H1 (cell line): ENCODE results near the gene HAO1. TPM values are rescaled to one million over a fixed set of nuclear protein-coding genes. Genes with fewer than 3 reads are reported as not detected.

Experiments used
- CTCF ChIA-PET: fragments of 300-600 bp; sonication (Branson Sonifier 250); formaldehyde crosslinking; loops from one replicate; lab custom pipeline; 2021; ENCODE audit not compliant: partially characterized antibody; lab: Charles Lee
- POLR2A ChIA-PET: fragments of 300-600 bp; sonication (Branson Sonifier 250); formaldehyde crosslinking; loops from one replicate; lab custom pipeline; 2021; ENCODE audit warnings: inconsistent platforms; ENCODE audit not compliant: partially characterized antibody; lab: Charles Lee
- DNase-seq, 2 experiments: peaks; one replicate each; pipeline versions ENCODE4 v3.0.0 to v3.0.0-alpha.2; 2010 to 2022; ENCODE audit warnings: low spot score in 2 of 2, low read depth in 1 of 2, mixed read lengths in 1 of 2
- FAIRE-seq: peaks from 2 replicates; lab custom pipeline; 2011; peaks lifted over from hg19 to GRCh38; lab: Jason Lieb, UNC
- H2AFZ ChIP-seq: 2 replicates; pipeline ENCODE4 v1.8.1; 2012; ENCODE audit warnings: low read length, inconsistent platforms
- H2AK5ac ChIP-seq: 2 replicates; pipeline ENCODE4 v1.6.1; 2013; ENCODE audit warnings: low read depth, low read length
- H2BK120ac ChIP-seq: replicated peaks from 2 replicates; pipeline ENCODE3; 2013; ENCODE audit warnings: low read depth, low read length, inconsistent platforms
- H2BK12ac ChIP-seq: 2 replicates; pipeline ENCODE4 v1.6.1; 2013; ENCODE audit warnings: low read depth, low read length
- H2BK15ac ChIP-seq: 2 replicates; pipeline ENCODE4 v1.6.1; 2013; ENCODE audit warnings: low read length
- H2BK20ac ChIP-seq: 2 replicates; pipeline ENCODE4 v1.6.1; 2013; ENCODE audit warnings: low read length
- H2BK5ac ChIP-seq: 2 replicates; pipeline ENCODE4 v1.6.1; 2013; ENCODE audit warnings: low read depth, low read length
- H3K14ac ChIP-seq: 2 replicates; pipeline ENCODE4 v1.6.1; 2013; ENCODE audit warnings: inconsistent platforms; ENCODE audit not compliant: insufficient read length
- H3K18ac ChIP-seq: 2 replicates; pipeline ENCODE4 v1.6.1; 2013; ENCODE audit warnings: low read length; ENCODE audit errors: extremely low read depth
- H3K23ac ChIP-seq: 2 replicates; pipeline ENCODE4 v1.6.1; 2013; ENCODE audit warnings: inconsistent platforms; ENCODE audit not compliant: insufficient read length
- H3K23me2 ChIP-seq: 2 replicates; pipeline ENCODE4 v1.6.1; 2013; ENCODE audit warnings: low read depth, low read length
- H3K27ac ChIP-seq: 2 replicates; pipeline ENCODE4 v1.6.1; 2011; ENCODE audit warnings: low read depth, low read length, inconsistent platforms
- H3K27me3 ChIP-seq, 4 experiments: replicated peaks in 1 of 4; 1 replicate in 1 of 4; 2 replicates in 3 of 4; pipeline versions ENCODE4 v1.6.1 to v1.8.1; 2011 to 2013; ENCODE audit warnings: low read length in 3 of 4, mild to moderate bottlenecking in 3 of 4, inconsistent platforms in 2 of 4, mixed read lengths in 2 of 4, moderate library complexity in 1 of 4; ENCODE audit not compliant: control insufficient read depth in 3 of 4, insufficient read depth in 3 of 4; ENCODE audit errors: extremely low read depth in 1 of 4
- H3K36me3 ChIP-seq, 4 experiments: 2 replicates each; pipeline versions ENCODE4 v1.6.1 to v1.8.1; 2011 to 2013; ENCODE audit warnings: mild to moderate bottlenecking in 4 of 4, low read length in 3 of 4, moderate library complexity in 2 of 4, control low read depth in 1 of 4, inconsistent platforms in 1 of 4; ENCODE audit not compliant: insufficient read depth in 4 of 4, control insufficient read depth in 2 of 4
- H3K4ac ChIP-seq: replicated peaks from 2 replicates; pipeline ENCODE3; 2013; ENCODE audit warnings: low read length, low read depth, mixed read lengths, inconsistent platforms; ENCODE audit not compliant: insufficient read length
- H3K4me1 ChIP-seq, 4 experiments: replicated peaks in 1 of 4; 1 replicate in 1 of 4; 2 replicates in 3 of 4; pipeline versions ENCODE4 v1.6.1 to v1.8.1; 2011 to 2013; ENCODE audit warnings: low read length in 3 of 4, inconsistent platforms in 2 of 4, mixed read lengths in 1 of 4; ENCODE audit not compliant: insufficient read depth in 4 of 4, control insufficient read depth in 3 of 4
- H3K4me2 ChIP-seq, 2 experiments: 2 replicates each; pipeline versions ENCODE4 v1.6.1 to v1.8.1; 2011 to 2013; ENCODE audit warnings: low read depth in 2 of 2, low read length in 2 of 2, control low read depth in 1 of 2, inconsistent platforms in 1 of 2, mild to moderate bottlenecking in 1 of 2; ENCODE audit not compliant: insufficient read depth in 1 of 2
- H3K4me3 ChIP-seq, 4 experiments: fragments of 200-600, 300-600 bp in 1 of 4; sonication (generic), shearing (Covaris generic), sonication (Bioruptor Twin) in 1 of 4; 2 replicates each; pipeline versions ENCODE4 v1.5.1 to v1.8.1; 2011 to 2016; ENCODE audit warnings: low read length in 4 of 4, low read depth in 3 of 4, control low read depth in 2 of 4, inconsistent platforms in 2 of 4, mild to moderate bottlenecking in 2 of 4, mixed read lengths in 1 of 4, moderate library complexity in 1 of 4; ENCODE audit not compliant: insufficient read depth in 2 of 4; ENCODE audit errors: extremely low read depth in 1 of 4
- H3K56ac ChIP-seq: replicated peaks from 2 replicates; pipeline ENCODE3; 2013; ENCODE audit warnings: low read depth, mild to moderate bottlenecking, mixed read lengths, low read length, inconsistent platforms; ENCODE audit not compliant: insufficient read length
- H3K79me1 ChIP-seq: 2 replicates; pipeline ENCODE4 v1.6.1; 2013; ENCODE audit warnings: low read depth, low read length, control low read depth
- H3K79me2 ChIP-seq, 2 experiments: 2 replicates each; pipeline versions ENCODE4 v1.6.1 to v1.8.1; 2012 to 2013; ENCODE audit warnings: low read length in 2 of 2, mild to moderate bottlenecking in 2 of 2, inconsistent platforms in 1 of 2; ENCODE audit not compliant: insufficient read depth in 2 of 2, control insufficient read depth in 1 of 2
- H3K9ac ChIP-seq, 4 experiments: replicated peaks in 1 of 4; 1 replicate in 1 of 4; 2 replicates in 3 of 4; pipeline versions ENCODE4 v1.6.1 to v1.8.1; 2011 to 2013; ENCODE audit warnings: low read depth in 3 of 4, low read length in 3 of 4, control low read depth in 2 of 4, mild to moderate bottlenecking in 2 of 4, moderate library complexity in 2 of 4, inconsistent platforms in 1 of 4; ENCODE audit errors: extremely low read depth in 1 of 4
- H3K9me3 ChIP-seq, 2 experiments: 2 replicates each; pipeline versions ENCODE4 v1.6.1 to v1.8.1; 2012 to 2013; ENCODE audit warnings: mild to moderate bottlenecking in 2 of 2, moderate library complexity in 2 of 2, control low read depth in 1 of 2, inconsistent platforms in 1 of 2, low read depth in 1 of 2, low read length in 1 of 2, mixed read lengths in 1 of 2; ENCODE audit not compliant: insufficient read depth in 2 of 2
- H4K20me1 ChIP-seq, 2 experiments: replicated peaks in 1 of 2; 2 replicates each; pipeline versions ENCODE3 to v1.8.1; 2011 to 2013; ENCODE audit warnings: inconsistent platforms in 2 of 2, low read length in 2 of 2, mild to moderate bottlenecking in 1 of 2; ENCODE audit not compliant: insufficient read depth in 2 of 2, control insufficient read depth in 1 of 2
- H4K5ac ChIP-seq: 2 replicates; pipeline ENCODE4 v1.6.1; 2013; ENCODE audit warnings: low read length, low read depth, mixed read lengths, inconsistent platforms; ENCODE audit not compliant: insufficient read length
- H4K8ac ChIP-seq: 2 replicates; pipeline ENCODE4 v1.8.0; 2013; ENCODE audit warnings: mild to moderate bottlenecking, moderate library complexity, low read length, inconsistent platforms; ENCODE audit not compliant: insufficient read depth; ENCODE audit errors: extremely low read depth
- H4K91ac ChIP-seq: replicated peaks from 2 replicates; pipeline ENCODE3; 2013; ENCODE audit warnings: low read length, mixed read lengths, inconsistent platforms; ENCODE audit not compliant: insufficient read length
- BACH1 ChIP-seq: IDR thresholded peaks from 2 replicates; pipeline ENCODE4 v1.6.1; 2012; ENCODE audit warnings: low read length, improper control_type of control experiment
- BRCA1 ChIP-seq: IDR thresholded peaks from 2 replicates; pipeline ENCODE4 v1.6.1; 2012; ENCODE audit warnings: low read depth, low read length, improper control_type of control experiment
- CBX5 ChIP-seq: fragments of 300-800, 300-1000 bp; sonication (generic); IDR thresholded peaks from 2 replicates; pipeline ENCODE4 v1.7.1; 2016; ENCODE audit warnings: antibody characterized with exemption, low read length, low read depth
- CHD1 ChIP-seq: IDR thresholded peaks from 2 replicates; pipeline ENCODE4 v1.6.1; 2012; ENCODE audit warnings: low read depth, low read length, improper control_type of control experiment
- CHD2 ChIP-seq: IDR thresholded peaks from 2 replicates; pipeline ENCODE4 v1.6.1; 2012; ENCODE audit warnings: low read length, improper control_type of control experiment
- EGR1 ChIP-seq: IDR thresholded peaks from 2 replicates; pipeline ENCODE4 v1.6.1; 2011; ENCODE audit warnings: low read depth, low read length, borderline replicate concordance
- FOSL1 ChIP-seq: IDR thresholded peaks from 2 replicates; pipeline ENCODE4 v1.6.1; 2011; ENCODE audit warnings: mild to moderate bottlenecking, low read depth, low read length, moderate library complexity; ENCODE audit not compliant: insufficient read depth
- HDAC2 ChIP-seq, 2 experiments: fragments of 300-600 bp in 1 of 2; sonication (generic) in 1 of 2; IDR thresholded peaks; 2 replicates each; pipeline ENCODE4 v1.6.1; 2011 to 2012; ENCODE audit warnings: low read depth in 2 of 2, low read length in 2 of 2, mild to moderate bottlenecking in 2 of 2, moderate library complexity in 2 of 2, borderline replicate concordance in 1 of 2, inconsistent platforms in 1 of 2
- JUND ChIP-seq: IDR thresholded peaks from 2 replicates; pipeline ENCODE4 v1.6.1; 2011; ENCODE audit warnings: mild to moderate bottlenecking, improper control_type of control experiment, low read length
- NANOG ChIP-seq: IDR thresholded peaks from 2 replicates; pipeline ENCODE4 v1.6.1; 2011; ENCODE audit warnings: low read length, low read depth, mild to moderate bottlenecking, inconsistent platforms; ENCODE audit not compliant: insufficient read depth, poor library complexity, severe bottlenecking
- RFX5 ChIP-seq: IDR thresholded peaks from 2 replicates; pipeline ENCODE4 v1.6.1; 2011; ENCODE audit warnings: low read depth, low read length, improper control_type of control experiment, borderline replicate concordance
- SAP30 ChIP-seq: fragments of 300-600 bp; sonication (generic); IDR thresholded peaks from 2 replicates; pipeline ENCODE4 v1.7.1; 2012; ENCODE audit warnings: low read length, moderate library complexity, mild to moderate bottlenecking, inconsistent platforms; ENCODE audit not compliant: insufficient read depth, insufficient replicate concordance
- SIRT6 ChIP-seq: IDR thresholded peaks from one replicate; pipeline ENCODE4 v1.7.1; 2012; ENCODE audit warnings: low read length, inconsistent platforms
- TAF7 ChIP-seq: optimal IDR thresholded peaks from 2 replicates; pipeline ENCODE3; 2011; ENCODE audit warnings: low read depth, mild to moderate bottlenecking, inconsistent platforms, low read length, moderate library complexity, borderline replicate concordance
- WGBS, 2 experiments: shearing (Covaris generic) in 1 of 2; methylation state at CpG; one replicate each; pipeline versions ENCODE4 v1.1.6 to v1.1.7; 2013 to 2015; ENCODE audit warnings: low lambda C conversion rate in 2 of 2, mixed read lengths in 2 of 2, inconsistent platforms in 1 of 2, low coverage in 1 of 2, missing lambda C conversion rate in 1 of 2; ENCODE audit not compliant: insufficient replicate concordance in 2 of 2, insufficient coverage in 1 of 2, insufficient read length in 1 of 2; ENCODE audit errors: extremely low coverage in 1 of 2, missing lambda C conversion rate in 1 of 2; 5-methylcytosine and 5-hydroxymethylcytosine counted together
- polyA plus RNA-seq, 7 experiments: library from polyadenylated mRNA; depleted of rRNA in 3 of 7; stranded (reverse) in 5 of 7; unstranded in 2 of 7; fragments of >200 nt in 5 of 7; fragments of 200-250 nt in 2 of 7; gene quantifications; 1 replicate in 5 of 7; 2 replicates in 1 of 7; 4 replicates in 1 of 7; pipeline versions ENCODE4 v1.2.1 to v1.2.3, GENCODE V29; 2011 to 2013; ENCODE audit warnings: missing spikeins in 2 of 7, mixed read lengths in 2 of 7
- total RNA-seq: library from RNA; stranded (reverse); fragmentation: NEBNext Ultra II Directional; extraction: Animal tissue kit (Norgen Biotek cat#: 25700); gene quantifications from 2 replicates; pipeline ENCODE4 v1.2.1, GENCODE V29; 2021

Gene HAO1
- total and polyA plus RNA-seq, 2 of the 8 experiments (the other 6 are each of a cell fraction or from before 2014, with no cell fraction given) = not detected

GRCh38 chr20:7938058-7938457 lies 2.2 kb downstream of the HAO1 start:
- no peak overlapping the region for H2BK5ac ChIP-seq
- H3K23ac ChIP-seq = no peak overlapping the region
- no peak overlapping the region for H2BK20ac ChIP-seq
- H2AK5ac ChIP-seq = no peak overlapping the region
- no peaks in the 10 kb centered on the region for H3K79me2 ChIP-seq
- no peak for FAIRE-seq
- H3K18ac ChIP-seq = no peak overlapping the region
- no peaks in the 10 kb centered on the region; a peak in 1 of 8 replicates for H3K36me3 ChIP-seq
- H2BK15ac ChIP-seq = no peak overlapping the region
- DNase-seq = no peak
- H4K5ac ChIP-seq = no peak overlapping the region
- H3K9ac ChIP-seq = no peak overlapping the region
- no peak overlapping the region for H3K4ac ChIP-seq
- no peak overlapping the region for H3K56ac ChIP-seq
- TF ChIP-seq SIRT6 (no peak), TAF7 (no peak), BACH1 (no peak), RFX5 (no peak), BRCA1 (no peak), JUND (no peak), SAP30 (no peak), FOSL1 (no peak), HDAC2 (IDR thresholded peaks at IDR 0.05; ENCODE audit: borderline replicate concordance in 1 of 2, low read depth in 2 of 2, low read length in 2 of 2) (no peak), CHD2 (no peak), CHD1 (no peak), CBX5 (no peak), EGR1 (no peak), NANOG (no peak)
- peaks cover 2% of the 10 kb centered on the region; the same call in 1 of the 2 replicates for H3K23me2 ChIP-seq
- no peak overlapping the region for H3K4me3 ChIP-seq
- H2BK120ac ChIP-seq = no peak overlapping the region
- H3K27me3 ChIP-seq = no peaks in the 10 kb centered on the region
- WGBS, 2 experiments = 90% methylated on average over 2 of the region's 2 CpGs; no CpG with 5 or more reads in 1 of the 2 experiments
- H3K9me3 ChIP-seq = peaks cover 6 to 17% of the 10 kb centered on the region in 2 experiments
- no peak overlapping the region for H2AFZ ChIP-seq
- ChIA-PET POLR2A (no interaction called here), CTCF (interaction anchor here (0.6 to 6.5 kb wide), 9 partner anchors 11 to 784 kb away, joined by 3 to 53 read pairs (median 4); no protein-coding TSS in a partner anchor)
- H4K20me1 ChIP-seq = no peaks in the 10 kb centered on the region
- no peak overlapping the region for H2BK12ac ChIP-seq
- H3K14ac ChIP-seq = no peak overlapping the region
- no peaks in the 10 kb centered on the region for H3K4me1 ChIP-seq
- H4K91ac ChIP-seq = no peak overlapping the region
- H3K79me1 ChIP-seq = no peaks in the 10 kb centered on the region
- H4K8ac ChIP-seq = no peak overlapping the region
- no peak overlapping the region for H3K27ac ChIP-seq
- no peak overlapping the region for H3K4me2 ChIP-seq
